ENCODE data around the gene AHRR. TPM values are rescaled to one million over a fixed set of nuclear protein-coding genes. Genes with fewer than 3 reads are reported as not detected.

The AHRR gene
- total RNA-seq, 1 experiment from 2014 or later, result 3.2 TPM

DNA sequence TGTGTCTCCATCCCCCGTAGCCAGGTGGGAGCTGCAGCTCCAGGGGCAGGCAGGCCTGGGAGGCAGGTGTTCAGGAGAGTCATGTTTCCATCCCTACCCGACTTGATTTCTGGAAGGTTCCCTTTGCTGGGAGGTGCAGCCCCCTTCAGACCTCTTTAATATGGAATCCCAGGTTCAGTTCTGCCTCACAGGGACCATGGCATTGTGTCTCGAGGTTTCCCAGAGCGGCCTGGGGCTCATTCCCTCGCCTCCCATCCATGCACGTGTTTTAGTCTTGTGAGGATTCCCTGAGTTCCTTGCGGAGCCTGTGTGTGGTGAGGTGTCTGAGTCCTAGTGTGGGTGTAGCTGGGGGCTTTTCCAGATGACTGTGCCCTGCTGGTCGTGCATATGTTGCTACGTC is 16.5 kb upstream of the AHRR start:
- DNase-seq (ENCODE audit: unreplicated experiment), result no peak
- intact Hi-C loops (cut with micrococcal nuclease), result no loop called here
- H3K27me3 Mint-ChIP-seq (ENCODE audit: insufficient read depth, unreplicated experiment), result no peaks in the 10 kb centered on the region
- no peak overlapping the region for H3K4me3 Mint-ChIP-seq (ENCODE audit: unreplicated experiment)
- H3K9me3 Mint-ChIP-seq (ENCODE audit: unreplicated experiment), result no peaks in the 10 kb centered on the region
- peaks cover 55% of the 10 kb centered on the region for H3K36me3 Mint-ChIP-seq (ENCODE audit: insufficient read depth, unreplicated experiment)
- TF ChIP-seq, protein P1, sequence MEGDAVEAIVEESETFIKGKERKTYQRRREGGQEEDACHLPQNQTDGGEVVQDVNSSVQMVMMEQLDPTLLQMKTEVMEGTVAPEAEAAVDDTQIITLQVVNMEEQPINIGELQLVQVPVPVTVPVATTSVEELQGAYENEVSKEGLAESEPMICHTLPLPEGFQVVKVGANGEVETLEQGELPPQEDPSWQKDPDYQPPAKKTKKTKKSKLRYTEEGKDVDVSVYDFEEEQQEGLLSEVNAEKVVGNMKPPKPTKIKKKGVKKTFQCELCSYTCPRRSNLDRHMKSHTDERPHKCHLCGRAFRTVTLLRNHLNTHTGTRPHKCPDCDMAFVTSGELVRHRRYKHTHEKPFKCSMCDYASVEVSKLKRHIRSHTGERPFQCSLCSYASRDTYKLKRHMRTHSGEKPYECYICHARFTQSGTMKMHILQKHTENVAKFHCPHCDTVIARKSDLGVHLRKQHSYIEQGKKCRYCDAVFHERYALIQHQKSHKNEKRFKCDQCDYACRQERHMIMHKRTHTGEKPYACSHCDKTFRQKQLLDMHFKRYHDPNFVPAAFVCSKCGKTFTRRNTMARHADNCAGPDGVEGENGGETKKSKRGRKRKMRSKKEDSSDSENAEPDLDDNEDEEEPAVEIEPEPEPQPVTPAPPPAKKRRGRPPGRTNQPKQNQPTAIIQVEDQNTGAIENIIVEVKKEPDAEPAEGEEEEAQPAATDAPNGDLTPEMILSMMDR (IDR thresholded peaks at IDR 0.05; ENCODE audit: unreplicated experiment), result no peak
- ChIA-PET POLR2A (no interaction called here), CTCF (interaction anchor here (0.7 kb wide), 1 partner anchor 74 kb away, joined by 3 read pairs; no protein-coding TSS in a partner anchor)
- H3K27ac Mint-ChIP-seq (ENCODE audit: low read depth, unreplicated experiment), result no peak overlapping the region
- H3K4me1 Mint-ChIP-seq (ENCODE audit: insufficient read depth, unreplicated experiment), result peaks cover 10% of the 10 kb centered on the region
- BruUV-seq (replicated peaks), result no TSS peak

DNA sequence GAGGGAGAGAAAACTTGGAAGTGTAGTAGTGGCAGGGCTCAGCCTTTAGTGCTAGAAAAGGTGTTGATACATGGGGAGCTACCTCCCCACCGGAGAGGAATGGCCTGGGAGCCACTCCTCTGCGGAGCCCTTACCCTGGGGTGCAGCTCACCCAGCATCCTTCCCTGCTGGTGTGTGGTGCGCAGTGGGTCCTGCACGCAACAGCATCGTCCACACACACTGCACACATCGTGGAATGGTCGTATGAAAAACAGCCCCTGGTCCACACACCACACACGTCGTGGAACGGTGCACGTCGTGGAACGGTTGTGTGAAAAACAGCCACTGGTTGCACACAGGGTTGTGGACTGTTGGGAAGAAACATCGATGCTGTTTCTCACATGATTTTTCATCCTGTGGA is 16.1 kb upstream of the AHRR start:
- intact Hi-C loops (cut with micrococcal nuclease), result no loop called here
- no peaks in the 10 kb centered on the region for H3K27me3 Mint-ChIP-seq (ENCODE audit: insufficient read depth, unreplicated experiment)
- peaks cover 10% of the 10 kb centered on the region for H3K4me1 Mint-ChIP-seq (ENCODE audit: insufficient read depth, unreplicated experiment)
- TF ChIP-seq, protein P1 (IDR thresholded peaks at IDR 0.05; ENCODE audit: unreplicated experiment), result no peak
- H3K27ac Mint-ChIP-seq (ENCODE audit: low read depth, unreplicated experiment), result no peak overlapping the region
- no peaks in the 10 kb centered on the region for H3K9me3 Mint-ChIP-seq (ENCODE audit: unreplicated experiment)
- peaks cover 57% of the 10 kb centered on the region for H3K36me3 Mint-ChIP-seq (ENCODE audit: insufficient read depth, unreplicated experiment)
- ChIA-PET CTCF (interaction anchor here (0.7 kb wide), 1 partner anchor 75 kb away, joined by 3 read pairs; no protein-coding TSS in a partner anchor), POLR2A (no interaction called here)
- DNase-seq (ENCODE audit: unreplicated experiment), result no peak
- no TSS peak for BruUV-seq (replicated peaks)
- no peak overlapping the region for H3K4me3 Mint-ChIP-seq (ENCODE audit: unreplicated experiment)

DNA sequence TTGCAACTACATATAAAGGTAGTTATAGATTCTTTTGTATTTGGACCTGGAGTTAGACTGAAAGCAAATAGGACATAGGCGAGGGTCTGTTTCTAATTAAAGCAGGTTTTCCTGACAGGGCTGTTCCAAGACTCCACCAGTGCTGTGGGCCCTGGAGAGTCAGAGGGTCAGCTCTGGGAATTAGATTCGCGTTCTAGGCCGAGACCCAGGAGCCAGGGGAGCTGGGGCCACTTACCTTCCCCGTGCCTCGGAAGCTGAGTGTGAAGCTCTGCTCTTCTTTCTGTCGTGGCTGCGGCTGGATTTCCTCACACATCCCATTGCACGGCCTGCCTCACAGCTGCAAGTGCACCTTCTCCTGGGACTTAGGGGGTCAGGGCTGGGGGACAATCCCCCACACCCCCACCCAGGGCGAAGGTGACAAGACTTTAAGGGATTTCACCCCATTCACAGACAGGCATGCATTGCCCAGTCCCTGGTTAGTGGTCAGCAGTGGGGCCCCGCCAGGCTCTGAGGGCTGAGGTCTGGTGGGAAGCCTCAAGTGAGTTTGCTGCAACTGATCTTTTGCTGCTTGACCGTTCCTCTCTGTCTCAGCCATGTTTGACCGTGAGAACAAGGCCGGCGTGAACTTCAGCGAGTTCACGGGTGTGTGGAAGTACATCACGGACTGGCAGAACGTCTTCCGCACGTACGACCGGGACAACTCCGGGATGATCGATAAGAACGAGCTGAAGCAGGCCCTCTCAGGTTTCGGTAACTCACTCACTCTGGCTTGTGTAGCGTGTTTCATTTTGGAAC is 15.3 kb upstream of the AHRR start:
- no peak for DNase-seq (ENCODE audit: unreplicated experiment)
- ChIA-PET POLR2A (interaction anchor here (0.7 to 1.1 kb wide), 2 partner anchors 10 to 35 kb away, joined by 3 read pairs; partner anchors contain the start of gene PDCD6), CTCF (interaction anchor here (0.6 kb wide), 1 partner anchor 35 kb away, joined by 3 read pairs; no protein-coding TSS in a partner anchor)
- no peak overlapping the region for H3K4me3 Mint-ChIP-seq (ENCODE audit: unreplicated experiment)
- H3K9me3 Mint-ChIP-seq (ENCODE audit: unreplicated experiment), result no peaks in the 10 kb centered on the region
- no TSS peak for BruUV-seq (replicated peaks)
- TF ChIP-seq, protein P1 (IDR thresholded peaks at IDR 0.05; ENCODE audit: unreplicated experiment), result no peak
- intact Hi-C loops (cut with micrococcal nuclease), result no loop called here
- peaks cover 61% of the 10 kb centered on the region for H3K36me3 Mint-ChIP-seq (ENCODE audit: insufficient read depth, unreplicated experiment)
- H3K27ac Mint-ChIP-seq (ENCODE audit: low read depth, unreplicated experiment), result no peak overlapping the region
- peaks cover 10% of the 10 kb centered on the region for H3K4me1 Mint-ChIP-seq (ENCODE audit: insufficient read depth, unreplicated experiment)
- H3K27me3 Mint-ChIP-seq (ENCODE audit: insufficient read depth, unreplicated experiment), result no peaks in the 10 kb centered on the region

DNA sequence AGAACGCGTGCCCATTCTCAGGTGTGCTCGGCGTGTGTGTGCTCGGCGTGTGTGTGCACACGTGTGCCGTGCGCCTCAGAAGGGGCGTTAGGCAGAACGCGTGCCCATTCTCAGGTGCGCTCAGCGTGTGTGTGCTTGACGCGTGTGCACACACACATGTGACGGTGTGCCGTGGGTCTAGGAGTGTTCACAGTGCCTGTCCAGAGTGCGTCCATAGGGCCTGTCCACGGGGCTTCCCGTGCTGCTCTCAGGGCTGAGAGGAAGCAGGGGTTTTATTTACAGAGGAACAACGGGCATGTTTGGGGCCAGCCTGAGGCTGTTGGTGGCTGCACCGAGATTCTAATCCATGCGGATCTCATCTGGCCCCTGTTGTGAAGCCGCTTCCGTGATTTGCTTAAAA is 14.2 kb upstream of the AHRR start:
- Mint-ChIP-seq H3K9me3 (ENCODE audit: unreplicated experiment) (no peaks in the 10 kb centered on the region), H3K4me1 (ENCODE audit: insufficient read depth, unreplicated experiment) (peaks cover 10% of the 10 kb centered on the region), H3K27ac (ENCODE audit: low read depth, unreplicated experiment) (no peak overlapping the region), H3K36me3 (ENCODE audit: insufficient read depth, unreplicated experiment) (peaks cover 70% of the 10 kb centered on the region), H3K4me3 (ENCODE audit: unreplicated experiment) (no peak overlapping the region), H3K27me3 (ENCODE audit: insufficient read depth, unreplicated experiment) (no peaks in the 10 kb centered on the region)
- TF ChIP-seq, protein P1 (IDR thresholded peaks at IDR 0.05; ENCODE audit: unreplicated experiment), result no peak
- DNase-seq (ENCODE audit: unreplicated experiment), result no peak
- intact Hi-C loops (cut with micrococcal nuclease), result no loop called here
- no TSS peak for BruUV-seq (replicated peaks)
- CTCF ChIA-PET, result interaction anchor here (2.2 kb wide), 1 partner anchor 10 kb away, joined by 10 read pairs; no protein-coding TSS in a partner anchor
- POLR2A ChIA-PET, result no interaction called here
